GM23338 (cell line): ENCODE measurements around the gene EMID1. TPM values are rescaled to one million over a fixed set of nuclear protein-coding genes. Genes with fewer than 3 reads are reported as not detected.

Experiments used
- ATAC-seq: fragments of 200-7000 bp; cut with Tn5 transposase; 3 replicates; pipeline ENCODE4 v1.9.1; 2020
- DNase-seq: peaks from one replicate; pipeline ENCODE4 v3.0.0-alpha.2; 2015; ENCODE audit warnings: low spot score
- H2AFZ ChIP-seq: fragments of 200-600 bp; sonication (generic); 2 replicates; pipeline ENCODE4 v1.8.0; 2016; ENCODE audit warnings: antibody characterized with exemption, mild to moderate bottlenecking, moderate library complexity
- H3F3A ChIP-seq: fragments of 200-600 bp; sonication (generic); replicated peaks from 2 replicates; pipeline ENCODE4 v1.8.0; 2017; ENCODE audit warnings: antibody characterized with exemption, mixed run types, low read depth
- H3K27ac ChIP-seq: fragments of 200-600 bp; sonication (generic); 2 replicates; pipeline ENCODE4 v1.6.1; 2016; ENCODE audit warnings: low read depth
- H3K27me3 ChIP-seq: fragments of 200-600 bp; sonication (generic); 2 replicates; pipeline ENCODE4 v1.8.0; 2016; ENCODE audit warnings: mild to moderate bottlenecking, mixed run types, moderate library complexity; ENCODE audit not compliant: insufficient read depth
- H3K36me3 ChIP-seq: fragments of 200-600 bp; sonication (generic); 2 replicates; pipeline ENCODE4 v1.8.0; 2016; ENCODE audit warnings: mild to moderate bottlenecking; ENCODE audit not compliant: insufficient read depth
- H3K4me1 ChIP-seq: fragments of 200-600 bp; sonication (generic); 2 replicates; pipeline ENCODE4 v1.8.0; 2016; ENCODE audit warnings: mild to moderate bottlenecking, moderate library complexity; ENCODE audit not compliant: insufficient read depth
- H3K4me2 ChIP-seq: fragments of 200-600 bp; sonication (generic); 2 replicates; pipeline ENCODE4 v1.7.1; 2017; ENCODE audit warnings: mixed run types
- H3K4me3 ChIP-seq: fragments of 200-600 bp; sonication (generic); 2 replicates; pipeline ENCODE4 v1.6.1; 2016; ENCODE audit warnings: mixed run types
- H3K79me2 ChIP-seq: fragments of 200-600 bp; sonication (generic); replicated peaks from 2 replicates; pipeline ENCODE4 v1.8.0; 2017; ENCODE audit warnings: mild to moderate bottlenecking; ENCODE audit not compliant: insufficient read depth
- H3K9me2 ChIP-seq: fragments of 200-600 bp; sonication (generic); 2 replicates; pipeline ENCODE4 v1.8.0; 2017; ENCODE audit not compliant: insufficient read depth
- H4K20me1 ChIP-seq: fragments of 200-600 bp; sonication (generic); replicated peaks from 2 replicates; pipeline ENCODE4 v1.8.0; 2017; ENCODE audit warnings: mild to moderate bottlenecking; ENCODE audit not compliant: insufficient read depth
- H3K27ac Mint-ChIP-seq: 2 replicates; pipeline ENCODE4 v1.8.0; 2020; ENCODE audit warnings: inconsistent platforms, mild to moderate bottlenecking, moderate library complexity, mixed read lengths
- H3K27me3 Mint-ChIP-seq: 3 replicates; pipeline ENCODE4 v1.8.0; 2022; ENCODE audit warnings: low read depth, mild to moderate bottlenecking, moderate library complexity, mixed read lengths, inconsistent platforms; ENCODE audit not compliant: insufficient read depth, poor library complexity
- H3K36me3 Mint-ChIP-seq: 3 replicates; pipeline ENCODE4 v1.8.0; 2021; ENCODE audit warnings: low read depth, mild to moderate bottlenecking, inconsistent platforms, moderate library complexity, mixed read lengths
- H3K4me1 Mint-ChIP-seq: 3 replicates; pipeline ENCODE4 v1.8.0; 2020; ENCODE audit warnings: mild to moderate bottlenecking, inconsistent platforms, mixed read lengths
- H3K4me3 Mint-ChIP-seq: 3 replicates; pipeline ENCODE4 v1.8.0; 2021; ENCODE audit warnings: moderate library complexity, mild to moderate bottlenecking, inconsistent platforms, mixed read lengths
- H3K9me3 Mint-ChIP-seq: 3 replicates; pipeline ENCODE4 v1.8.0; 2020; ENCODE audit warnings: moderate library complexity, mild to moderate bottlenecking, inconsistent platforms, mixed read lengths
- CTCF ChIP-seq, 2 experiments: fragments of 200-600 bp in 1 of 2; sonication (generic) in 1 of 2; conservative IDR thresholded peaks; 2 replicates each; pipeline versions ENCODE4 v1.5.1 to v1.6.1; 2016 to 2017; ENCODE audit warnings: antibody characterized with exemption in 2 of 2, low read depth in 2 of 2, mild to moderate bottlenecking in 2 of 2, moderate library complexity in 1 of 2
- EZH2 ChIP-seq: fragments of 200-600 bp; sonication (generic); IDR thresholded peaks from one replicate; pipeline ENCODE4 v1.8.0; 2017; ENCODE audit warnings: antibody characterized with exemption, mild to moderate bottlenecking, low read depth; ENCODE audit not compliant: unreplicated experiment
- EZH2phosphoT487 ChIP-seq: fragments of 200-600 bp; sonication (generic); IDR thresholded peaks from one replicate; pipeline ENCODE4 v1.8.1; 2018; ENCODE audit warnings: antibody characterized with exemption; ENCODE audit not compliant: unreplicated experiment
- JUNB ChIP-seq: IDR thresholded peaks from one replicate; pipeline ENCODE4 v1.6.1; 2016; ENCODE audit warnings: antibody characterized with exemption; ENCODE audit not compliant: unreplicated experiment
- POLR2AphosphoS5 ChIP-seq: IDR thresholded peaks from 2 replicates; pipeline ENCODE4 v1.6.1; 2016; ENCODE audit warnings: antibody characterized with exemption, low read depth
- STAT1 ChIP-seq: IDR thresholded peaks from one replicate; pipeline ENCODE4 v1.6.1; 2016; ENCODE audit warnings: antibody characterized with exemption; ENCODE audit not compliant: unreplicated experiment
- ZNF114 ChIP-seq: fragments of 250-450 bp; sonication (Bioruptor Pico); IDR thresholded peaks from 2 replicates; pipeline ENCODE4 v1.5.0; 2020; ENCODE audit warnings: mild to moderate bottlenecking, moderate library complexity
- ZNF331 ChIP-seq: fragments of 250-450 bp; sonication (Bioruptor Pico); IDR thresholded peaks from 2 replicates; pipeline ENCODE4 v1.5.0; 2020; ENCODE audit warnings: low read depth, mild to moderate bottlenecking, moderate library complexity
- polyA plus RNA-seq: library from polyadenylated mRNA; unstranded; fragments of >200 nt; fragmentation: Nextera tagmentation; extraction: Ambion mirVana; gene quantifications from 2 replicates; pipeline ENCODE4 v1.2.1, GENCODE V29; 2016
- total RNA-seq: library from RNA; depleted of rRNA; stranded (reverse); fragments of >200 nt; shearing (Covaris generic); gene quantifications from 2 replicates; pipeline ENCODE4 v1.2.3, GENCODE V29; 2014
- TF ChIP-seq, protein P1 (sequence below): IDR thresholded peaks from 2 replicates; pipeline ENCODE4 v1.6.1; 2016; ENCODE audit warnings: antibody characterized with exemption
- TF ChIP-seq, protein P2 (sequence below): fragments of 250-450 bp; sonication (Bioruptor Pico); IDR thresholded peaks from 2 replicates; pipeline ENCODE4 v1.5.0; 2020; ENCODE audit warnings: mild to moderate bottlenecking, moderate library complexity

Gene EMID1
- total and polyA plus RNA-seq, 2 experiments from 2014 or later: 3.0 to 13.4 TPM

DNA sequence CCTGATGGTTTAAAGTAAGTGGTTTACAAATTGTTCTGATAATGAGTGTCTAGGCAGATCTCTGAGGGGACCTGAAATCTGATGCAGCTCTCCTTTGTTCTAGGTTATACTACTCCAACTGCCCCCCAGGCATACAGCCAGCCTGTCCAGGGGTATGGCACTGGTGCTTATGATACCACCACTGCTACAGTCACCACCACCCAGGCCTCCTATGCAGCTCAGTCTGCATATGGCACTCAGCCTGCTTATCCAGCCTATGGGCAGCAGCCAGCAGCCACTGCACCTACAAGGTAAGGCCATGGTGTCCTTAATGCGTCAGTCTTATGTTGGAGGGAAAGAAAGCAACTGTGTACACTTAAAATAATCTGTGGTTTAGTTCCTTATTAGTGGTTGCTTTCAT, 72.2 kb downstream of the EMID1 start:
- peaks cover 10% of the 10 kb centered on the region for H3K27me3 Mint-ChIP-seq
- H3K9me2 ChIP-seq: no peaks in the 10 kb centered on the region
- peak overlapping the region; percentile 59 for H3K27ac Mint-ChIP-seq
- peaks cover 60% of the 10 kb centered on the region for H4K20me1 ChIP-seq
- H3K36me3 Mint-ChIP-seq: peaks cover 98% of the 10 kb centered on the region
- H3K4me2 ChIP-seq: no peak overlapping the region
- H3K27me3 ChIP-seq: no peaks in the 10 kb centered on the region
- no peaks in the 10 kb centered on the region for H3K9me3 Mint-ChIP-seq
- H2AFZ ChIP-seq: no peak overlapping the region
- peaks cover 4% of the 10 kb centered on the region; the same call in 2 of the 3 replicates for H3K4me1 Mint-ChIP-seq
- H3K36me3 ChIP-seq: peaks cover 84% of the 10 kb centered on the region
- H3K4me3 Mint-ChIP-seq: no peak overlapping the region
- no peak overlapping the region for H3K4me3 ChIP-seq
- no peaks in the 10 kb centered on the region for H3K4me1 ChIP-seq
- ATAC-seq (no peak), DNase-seq (no peak)
- H3K79me2 ChIP-seq: peaks cover 100% of the 10 kb centered on the region
- peaks cover 18% of the 10 kb centered on the region for H3F3A ChIP-seq
- TF ChIP-seq EZH2 (no peak), JUNB (no peak), POLR2AphosphoS5 (no peak), ZNF114 (CRISPR knock-in tag) (no peak), CTCF (conservative IDR thresholded peaks at IDR 0.05; ENCODE audit: low read depth in 2 of 2) (no peak), ZNF331 (CRISPR knock-in tag) (no peak), EZH2phosphoT487 (no peak), STAT1 (no peak)
- TF ChIP-seq, protein P1, sequence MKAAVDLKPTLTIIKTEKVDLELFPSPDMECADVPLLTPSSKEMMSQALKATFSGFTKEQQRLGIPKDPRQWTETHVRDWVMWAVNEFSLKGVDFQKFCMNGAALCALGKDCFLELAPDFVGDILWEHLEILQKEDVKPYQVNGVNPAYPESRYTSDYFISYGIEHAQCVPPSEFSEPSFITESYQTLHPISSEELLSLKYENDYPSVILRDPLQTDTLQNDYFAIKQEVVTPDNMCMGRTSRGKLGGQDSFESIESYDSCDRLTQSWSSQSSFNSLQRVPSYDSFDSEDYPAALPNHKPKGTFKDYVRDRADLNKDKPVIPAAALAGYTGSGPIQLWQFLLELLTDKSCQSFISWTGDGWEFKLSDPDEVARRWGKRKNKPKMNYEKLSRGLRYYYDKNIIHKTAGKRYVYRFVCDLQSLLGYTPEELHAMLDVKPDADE: no peak
- TF ChIP-seq, protein P2, sequence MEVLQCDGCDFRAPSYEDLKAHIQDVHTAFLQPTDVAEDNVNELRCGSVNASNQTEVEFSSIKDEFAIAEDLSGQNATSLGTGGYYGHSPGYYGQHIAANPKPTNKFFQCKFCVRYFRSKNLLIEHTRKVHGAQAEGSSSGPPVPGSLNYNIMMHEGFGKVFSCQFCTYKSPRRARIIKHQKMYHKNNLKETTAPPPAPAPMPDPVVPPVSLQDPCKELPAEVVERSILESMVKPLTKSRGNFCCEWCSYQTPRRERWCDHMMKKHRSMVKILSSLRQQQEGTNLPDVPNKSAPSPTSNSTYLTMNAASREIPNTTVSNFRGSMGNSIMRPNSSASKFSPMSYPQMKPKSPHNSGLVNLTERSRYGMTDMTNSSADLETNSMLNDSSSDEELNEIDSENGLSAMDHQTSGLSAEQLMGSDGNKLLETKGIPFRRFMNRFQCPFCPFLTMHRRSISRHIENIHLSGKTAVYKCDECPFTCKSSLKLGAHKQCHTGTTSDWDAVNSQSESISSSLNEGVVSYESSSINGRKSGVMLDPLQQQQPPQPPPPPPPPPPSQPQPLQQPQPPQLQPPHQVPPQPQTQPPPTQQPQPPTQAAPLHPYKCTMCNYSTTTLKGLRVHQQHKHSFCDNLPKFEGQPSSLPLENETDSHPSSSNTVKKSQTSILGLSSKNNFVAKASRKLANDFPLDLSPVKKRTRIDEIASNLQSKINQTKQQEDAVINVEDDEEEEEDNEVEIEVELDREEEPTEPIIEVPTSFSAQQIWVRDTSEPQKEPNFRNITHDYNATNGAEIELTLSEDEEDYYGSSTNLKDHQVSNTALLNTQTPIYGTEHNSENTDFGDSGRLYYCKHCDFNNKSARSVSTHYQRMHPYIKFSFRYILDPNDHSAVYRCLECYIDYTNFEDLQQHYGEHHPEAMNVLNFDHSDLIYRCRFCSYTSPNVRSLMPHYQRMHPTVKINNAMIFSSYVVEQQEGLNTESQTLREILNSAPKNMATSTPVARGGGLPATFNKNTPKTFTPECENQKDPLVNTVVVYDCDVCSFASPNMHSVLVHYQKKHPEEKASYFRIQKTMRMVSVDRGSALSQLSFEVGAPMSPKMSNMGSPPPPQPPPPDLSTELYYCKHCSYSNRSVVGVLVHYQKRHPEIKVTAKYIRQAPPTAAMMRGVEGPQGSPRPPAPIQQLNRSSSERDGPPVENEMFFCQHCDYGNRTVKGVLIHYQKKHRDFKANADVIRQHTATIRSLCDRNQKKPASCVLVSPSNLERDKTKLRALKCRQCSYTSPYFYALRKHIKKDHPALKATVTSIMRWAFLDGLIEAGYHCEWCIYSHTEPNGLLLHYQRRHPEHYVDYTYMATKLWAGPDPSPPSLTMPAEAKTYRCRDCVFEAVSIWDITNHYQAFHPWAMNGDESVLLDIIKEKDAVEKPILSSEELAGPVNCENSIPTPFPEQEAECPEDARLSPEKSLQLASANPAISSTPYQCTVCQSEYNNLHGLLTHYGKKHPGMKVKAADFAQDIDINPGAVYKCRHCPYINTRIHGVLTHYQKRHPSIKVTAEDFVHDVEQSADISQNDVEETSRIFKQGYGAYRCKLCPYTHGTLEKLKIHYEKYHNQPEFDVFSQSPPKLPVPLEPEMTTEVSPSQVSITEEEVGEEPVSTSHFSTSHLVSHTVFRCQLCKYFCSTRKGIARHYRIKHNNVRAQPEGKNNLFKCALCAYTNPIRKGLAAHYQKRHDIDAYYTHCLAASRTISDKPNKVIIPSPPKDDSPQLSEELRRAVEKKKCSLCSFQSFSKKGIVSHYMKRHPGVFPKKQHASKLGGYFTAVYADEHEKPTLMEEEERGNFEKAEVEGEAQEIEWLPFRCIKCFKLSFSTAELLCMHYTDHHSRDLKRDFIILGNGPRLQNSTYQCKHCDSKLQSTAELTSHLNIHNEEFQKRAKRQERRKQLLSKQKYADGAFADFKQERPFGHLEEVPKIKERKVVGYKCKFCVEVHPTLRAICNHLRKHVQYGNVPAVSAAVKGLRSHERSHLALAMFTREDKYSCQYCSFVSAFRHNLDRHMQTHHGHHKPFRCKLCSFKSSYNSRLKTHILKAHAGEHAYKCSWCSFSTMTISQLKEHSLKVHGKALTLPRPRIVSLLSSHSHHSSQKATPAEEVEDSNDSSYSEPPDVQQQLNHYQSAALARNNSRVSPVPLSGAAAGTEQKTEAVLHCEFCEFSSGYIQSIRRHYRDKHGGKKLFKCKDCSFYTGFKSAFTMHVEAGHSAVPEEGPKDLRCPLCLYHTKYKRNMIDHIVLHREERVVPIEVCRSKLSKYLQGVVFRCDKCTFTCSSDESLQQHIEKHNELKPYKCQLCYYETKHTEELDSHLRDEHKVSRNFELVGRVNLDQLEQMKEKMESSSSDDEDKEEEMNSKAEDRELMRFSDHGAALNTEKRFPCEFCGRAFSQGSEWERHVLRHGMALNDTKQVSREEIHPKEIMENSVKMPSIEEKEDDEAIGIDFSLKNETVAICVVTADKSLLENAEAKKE (CRISPR knock-in tag): no peak
- H3K27ac ChIP-seq: 0 out of 2 replicates have a peak overlapping the region, but pooled peaks have one; percentile 59
